ENCODE data around the gene PPP1R16B.

GRCh38 chr20:38831049-38831691, 25.7 kb downstream of the PPP1R16B start:
- TF ChIP-seq CTCF (IDR thresholded peaks at IDR 0.05; ENCODE audit: low read depth, low read length, poor library complexity, severe bottlenecking) = no peak
- no peak for TF ChIP-seq EZH2phosphoT487 (IDR thresholded peaks at IDR 0.05; ENCODE audit: borderline replicate concordance, low read length)
